NB4 (cell line): Measurements from ENCODE around the gene ATP1B2.

Experiments used
- DNase-seq: peaks from one replicate; pipeline ENCODE4 v3.0.0; 2010; ENCODE audit warnings: low read depth
- H3K4me3 ChIP-seq: one replicate; pipeline ENCODE4 v1.5.1; 2011; ENCODE audit warnings: mild to moderate bottlenecking, low read depth, low read length, moderate library complexity
- MAX ChIP-seq: IDR thresholded peaks from 2 replicates; pipeline ENCODE4 v1.6.1; 2011; ENCODE audit warnings: low read depth, low read length
- MYC ChIP-seq: IDR thresholded peaks from 2 replicates; pipeline ENCODE4 v1.6.1; 2011; ENCODE audit warnings: low read depth, low read length
- POLR2A ChIP-seq: IDR thresholded peaks from 2 replicates; pipeline ENCODE4 v1.6.1; 2011; ENCODE audit warnings: mild to moderate bottlenecking; ENCODE audit not compliant: insufficient read length; ENCODE audit errors: extremely low read depth
- TF ChIP-seq, protein P1 (sequence below): IDR thresholded peaks from one replicate; pipeline ENCODE4 v1.5.1; 2012; ENCODE audit warnings: low read depth, low read length

Gene ATP1B2

GRCh38 chr17:7627250-7628121 is 23.2 kb upstream of the ATP1B2 start, which contains the start of gene SAT2:
TSS of gene SAT2 (minus strand) at chr17:7627821. CDS start at chr17:7627635, 186 bp downstream.
- TF ChIP-seq, protein P1, sequence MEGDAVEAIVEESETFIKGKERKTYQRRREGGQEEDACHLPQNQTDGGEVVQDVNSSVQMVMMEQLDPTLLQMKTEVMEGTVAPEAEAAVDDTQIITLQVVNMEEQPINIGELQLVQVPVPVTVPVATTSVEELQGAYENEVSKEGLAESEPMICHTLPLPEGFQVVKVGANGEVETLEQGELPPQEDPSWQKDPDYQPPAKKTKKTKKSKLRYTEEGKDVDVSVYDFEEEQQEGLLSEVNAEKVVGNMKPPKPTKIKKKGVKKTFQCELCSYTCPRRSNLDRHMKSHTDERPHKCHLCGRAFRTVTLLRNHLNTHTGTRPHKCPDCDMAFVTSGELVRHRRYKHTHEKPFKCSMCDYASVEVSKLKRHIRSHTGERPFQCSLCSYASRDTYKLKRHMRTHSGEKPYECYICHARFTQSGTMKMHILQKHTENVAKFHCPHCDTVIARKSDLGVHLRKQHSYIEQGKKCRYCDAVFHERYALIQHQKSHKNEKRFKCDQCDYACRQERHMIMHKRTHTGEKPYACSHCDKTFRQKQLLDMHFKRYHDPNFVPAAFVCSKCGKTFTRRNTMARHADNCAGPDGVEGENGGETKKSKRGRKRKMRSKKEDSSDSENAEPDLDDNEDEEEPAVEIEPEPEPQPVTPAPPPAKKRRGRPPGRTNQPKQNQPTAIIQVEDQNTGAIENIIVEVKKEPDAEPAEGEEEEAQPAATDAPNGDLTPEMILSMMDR = no peak
- TF ChIP-seq POLR2A (no peak), MAX (no peak), MYC (no peak)
- DNase-seq = peak; percentile 89
- peak within 1 kb of the TSS; percentile 50 for H3K4me3 ChIP-seq

- DNase-seq = no peak
- no peak for TF ChIP-seq MYC
- TF ChIP-seq, protein P1 = no peak
- no peak for TF ChIP-seq MAX
- no peak for TF ChIP-seq POLR2A
- H3K4me3 ChIP-seq = no peak within 1 kb of the TSS
Measured at GRCh38 chr17:7629939-7630571, 20.7 kb upstream of the ATP1B2 start, which contains the start of gene SHBG. TSS of gene SHBG (plus strand) at chr17:7630135. CDS start at chr17:7630173, 38 bp downstream.

GRCh38 chr17:7631398-7632380 is 19.0 kb upstream of the ATP1B2 start:
- H3K4me3 ChIP-seq = no peak overlapping the region
- TF ChIP-seq MAX = no peak
- TF ChIP-seq POLR2A = no peak
- no peak for DNase-seq

- DNase-seq = peak; percentile 62
- H3K4me3 ChIP-seq = no peak overlapping the region
- TF ChIP-seq MYC = no peak
- no peak for TF ChIP-seq POLR2A
- TF ChIP-seq, protein P1 = peak; percentile 28
- no peak for TF ChIP-seq MAX
Measured at GRCh38 chr17:7632492-7632894, 18.2 kb upstream of the ATP1B2 start.

DNA sequence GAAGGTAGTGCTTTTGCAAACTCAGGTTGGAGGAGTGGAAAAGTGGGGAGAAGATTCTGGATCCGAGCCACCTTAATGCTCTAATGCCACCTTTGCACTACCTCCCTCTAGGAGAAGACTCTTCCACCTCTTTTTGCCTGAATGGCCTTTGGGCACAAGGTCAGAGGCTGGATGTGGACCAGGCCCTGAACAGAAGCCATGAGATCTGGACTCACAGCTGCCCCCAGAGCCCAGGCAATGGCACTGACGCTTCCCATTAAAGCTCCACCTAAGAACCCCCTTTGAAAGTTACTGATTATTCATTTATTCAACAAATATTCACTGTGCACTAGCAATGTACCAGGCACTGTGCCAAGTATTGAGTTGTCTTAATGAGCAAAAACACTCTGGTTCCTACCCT is 17.6 kb upstream of the ATP1B2 start:
- no peak for DNase-seq
- no peak for TF ChIP-seq MAX
- TF ChIP-seq MYC = no peak
- TF ChIP-seq, protein P1 = no peak
- TF ChIP-seq POLR2A = no peak
- no peak overlapping the region for H3K4me3 ChIP-seq
